Activated CD8-positive, alpha-beta memory T cell treated with anti-CD3 and anti-CD28 coated beads, Interleukin-2, amount 10 ng/mL, durations not matched to agents 7 days and 5 days (primary cell): Measurements from ENCODE around the gene ATP6V0A4. TPM values are rescaled to one million over a fixed set of nuclear protein-coding genes. Genes with fewer than 3 reads are reported as not detected.
"Not testable (repeated sequence)": the region's sequence is repeated elsewhere in the genome, so short reads cannot be mapped to it uniquely, and the experiment has no call there.

ENCODE experiments used
- ATAC-seq: fragments of 150-1000 bp; cut with Tn5 transposase; one replicate; pipeline ENCODE4 v1.10.0; 2021; ENCODE audit warnings: moderate library complexity
- CTCF ChIA-PET: fragments of 350-600 bp; sonication (Branson Sonifier 250); formaldehyde crosslinking; loops from one replicate; lab custom pipeline; 2021; ENCODE audit warnings: antibody characterized with exemption; lab: Charles Lee
- DNase-seq: peaks from one replicate; pipeline ENCODE4 v3.0.0-alpha.2; 2020
- H3K27ac Mint-ChIP-seq: one replicate; pipeline ENCODE4 v1.8.0; 2021; ENCODE audit warnings: mild to moderate bottlenecking, mixed read lengths
- H3K27me3 Mint-ChIP-seq: one replicate; pipeline ENCODE4 v1.8.0; 2021; ENCODE audit warnings: mixed read lengths
- H3K36me3 Mint-ChIP-seq: one replicate; pipeline ENCODE4 v1.8.0; 2021; ENCODE audit warnings: mild to moderate bottlenecking, mixed read lengths
- H3K4me1 Mint-ChIP-seq: one replicate; pipeline ENCODE4 v1.8.0; 2021; ENCODE audit warnings: mixed read lengths
- H3K4me3 Mint-ChIP-seq: one replicate; pipeline ENCODE4 v1.8.0; 2021; ENCODE audit warnings: mild to moderate bottlenecking, moderate library complexity, mixed read lengths
- H3K9me3 Mint-ChIP-seq: one replicate; pipeline ENCODE4 v1.8.0; 2022; ENCODE audit warnings: low read depth, mixed read lengths
- total RNA-seq, 2 experiments: library from RNA; stranded (reverse); gene quantifications; one replicate each; pipeline ENCODE4 v1.2.3, GENCODE V29; 2021

Gene ATP6V0A4
- total RNA-seq, 2 experiments from 2014 or later = not detected

DNA sequence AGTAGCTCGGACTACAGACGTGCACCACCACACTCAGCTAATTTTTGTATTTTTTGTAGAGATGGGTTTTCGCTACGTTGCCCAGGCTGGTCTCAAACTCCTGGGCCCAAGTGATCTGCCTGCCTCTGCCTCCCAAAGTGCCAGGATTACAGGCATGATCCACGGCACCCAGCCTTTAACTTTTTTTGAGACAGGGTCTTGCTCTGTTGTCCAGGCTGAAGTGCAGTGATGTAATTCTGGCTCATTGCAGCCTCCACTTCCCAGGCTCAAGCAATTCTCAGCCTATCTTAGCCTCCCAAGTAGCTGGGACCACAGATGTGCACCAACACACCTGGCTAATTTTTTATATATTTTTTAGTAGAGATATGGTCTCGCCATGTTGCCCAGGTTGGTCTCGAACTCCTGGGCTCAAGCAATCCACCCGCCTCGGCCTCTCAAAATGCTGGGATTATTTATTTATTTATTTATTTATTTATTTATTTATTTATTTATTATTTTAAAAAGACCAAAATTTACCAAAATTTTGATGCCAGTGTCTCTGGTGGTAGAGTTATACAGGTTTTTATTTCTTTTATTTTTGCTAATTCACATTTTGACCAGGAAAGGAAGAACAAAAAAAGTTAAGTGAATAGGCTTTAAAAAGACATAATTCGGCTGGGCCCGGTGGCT is 25.0 kb upstream of the ATP6V0A4 start:
- no peaks in the 10 kb centered on the region for H3K36me3 Mint-ChIP-seq
- CTCF ChIA-PET = interaction anchor here (0.7 kb wide), 1 partner anchor 524 kb away, joined by 3 read pairs; no protein-coding TSS in a partner anchor
- H3K4me1 Mint-ChIP-seq = peaks cover 8% of the 10 kb centered on the region
- H3K27ac Mint-ChIP-seq = no peak overlapping the region
- no peak for ATAC-seq
- no peak overlapping the region for H3K4me3 Mint-ChIP-seq
- DNase-seq = no peak
- peaks cover 6% of the 10 kb centered on the region for H3K27me3 Mint-ChIP-seq
- H3K9me3 Mint-ChIP-seq = no peaks in the 10 kb centered on the region

DNA sequence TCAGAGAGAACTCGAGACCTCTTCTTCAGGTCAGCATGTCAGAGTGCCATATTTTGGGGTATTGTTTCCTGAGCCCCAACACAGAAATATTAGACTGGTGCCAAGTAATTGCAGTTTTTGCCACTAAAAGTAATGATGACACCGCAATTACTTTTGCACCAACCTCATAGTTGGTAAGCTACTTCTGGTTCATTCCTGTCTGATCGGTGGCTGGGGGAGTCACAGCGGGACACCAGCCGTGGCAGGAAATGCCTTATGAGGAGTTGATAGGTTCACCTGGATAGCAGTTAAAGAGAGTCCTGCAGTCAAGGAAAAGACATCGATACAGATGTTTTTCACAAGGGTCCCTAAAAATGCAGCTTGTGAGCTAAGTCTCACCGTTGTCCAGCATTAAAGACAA is 23.9 kb upstream of the ATP6V0A4 start:
- CTCF ChIA-PET = no interaction called here
- Mint-ChIP-seq H3K36me3 (no peaks in the 10 kb centered on the region), H3K9me3 (no peaks in the 10 kb centered on the region), H3K27me3 (no peaks in the 10 kb centered on the region), H3K4me3 (no peak overlapping the region), H3K27ac (no peak overlapping the region), H3K4me1 (peaks cover 8% of the 10 kb centered on the region)
- DNase-seq = no peak
- ATAC-seq = no peak

DNA sequence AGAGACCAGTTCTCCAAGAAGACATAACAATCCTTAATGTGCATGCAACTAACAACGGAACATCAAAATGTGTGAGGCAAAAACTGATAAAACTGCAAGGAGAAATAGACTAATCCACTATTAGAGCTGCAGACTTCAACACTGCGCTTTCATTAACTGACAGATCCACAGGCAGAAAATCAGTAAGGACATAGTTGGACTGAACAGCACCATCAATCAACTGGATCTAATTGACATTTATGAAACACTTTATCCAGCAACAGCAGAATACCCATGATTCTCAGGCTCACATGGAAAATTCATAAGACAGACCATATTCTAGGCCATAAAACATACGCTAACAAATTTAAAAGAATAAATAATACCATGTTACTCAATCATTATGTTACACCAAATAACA is 21.6 kb upstream of the ATP6V0A4 start:
- Mint-ChIP-seq H3K9me3 (no peaks in the 10 kb centered on the region), H3K4me3 (no peak overlapping the region), H3K36me3 (no peaks in the 10 kb centered on the region), H3K27me3 (no peaks in the 10 kb centered on the region), H3K27ac (no peak overlapping the region), H3K4me1 (peaks cover 14% of the 10 kb centered on the region)
- DNase-seq = no peak
- no peak for ATAC-seq
- CTCF ChIA-PET = no interaction called here

DNA sequence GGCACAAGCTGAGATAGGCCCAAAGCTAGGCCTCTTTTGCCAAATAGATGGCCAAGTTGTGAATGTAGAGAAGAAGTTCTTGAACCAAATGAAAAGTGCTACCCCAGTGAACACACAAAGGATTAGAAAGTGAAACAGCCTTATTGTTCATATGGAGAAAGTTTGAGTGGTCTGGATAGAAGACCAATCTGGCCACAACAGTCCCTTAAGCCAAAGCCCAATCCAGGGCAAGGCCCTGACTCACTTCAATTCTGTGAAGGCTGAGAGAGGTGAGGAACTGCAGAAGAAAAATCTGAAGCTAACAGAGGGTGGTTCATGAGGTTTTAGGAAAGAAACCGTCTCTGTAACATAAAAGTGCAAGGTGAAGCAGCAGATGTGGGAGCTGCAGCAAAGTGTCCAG is 18.7 kb upstream of the ATP6V0A4 start:
- Mint-ChIP-seq H3K27me3 (no peaks in the 10 kb centered on the region), H3K36me3 (peaks cover 1% of the 10 kb centered on the region), H3K9me3 (no peaks in the 10 kb centered on the region), H3K27ac (peak overlapping the region; percentile 2), H3K4me3 (no peak overlapping the region), H3K4me1 (peaks cover 31% of the 10 kb centered on the region)
- DNase-seq (no peak), ATAC-seq (no peak)
- CTCF ChIA-PET = interaction anchor here (0.8 kb wide), 1 partner anchor 58 kb away, joined by 3 read pairs; no protein-coding TSS in a partner anchor

DNA sequence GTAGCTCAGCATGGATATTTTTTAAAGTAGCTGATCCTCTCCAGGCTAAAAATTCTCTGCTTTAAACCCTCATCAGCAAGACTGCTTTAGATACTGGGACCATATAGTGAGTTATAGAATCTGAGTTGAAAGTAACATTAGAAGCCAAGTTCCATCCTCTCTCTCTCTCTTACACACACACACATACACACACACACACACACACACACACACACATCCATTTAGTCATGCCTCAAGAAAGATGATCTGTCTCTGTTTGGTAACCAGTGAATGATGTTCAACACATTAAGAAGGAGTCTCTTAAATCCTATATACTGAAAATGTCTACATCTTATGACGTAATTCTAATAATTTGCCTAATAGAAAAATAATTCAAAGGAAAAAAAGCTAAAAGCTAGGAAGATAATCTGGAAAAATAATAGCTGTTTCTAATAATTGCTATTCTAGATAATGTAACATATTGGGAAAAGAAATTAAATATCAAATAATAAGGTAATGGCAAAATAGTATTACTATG is 16.9 kb upstream of the ATP6V0A4 start:
- H3K27ac Mint-ChIP-seq = peak overlapping the region; percentile 61
- CTCF ChIA-PET = interaction anchor here (1.2 kb wide), 1 partner anchor 15 kb away, joined by 4 read pairs; no protein-coding TSS in a partner anchor
- no peaks in the 10 kb centered on the region for H3K27me3 Mint-ChIP-seq
- H3K9me3 Mint-ChIP-seq = no peaks in the 10 kb centered on the region
- no peak for DNase-seq
- peaks cover 31% of the 10 kb centered on the region for H3K4me1 Mint-ChIP-seq
- no peak for ATAC-seq
- H3K4me3 Mint-ChIP-seq = no peak overlapping the region
- H3K36me3 Mint-ChIP-seq = peaks cover 1% of the 10 kb centered on the region

DNA sequence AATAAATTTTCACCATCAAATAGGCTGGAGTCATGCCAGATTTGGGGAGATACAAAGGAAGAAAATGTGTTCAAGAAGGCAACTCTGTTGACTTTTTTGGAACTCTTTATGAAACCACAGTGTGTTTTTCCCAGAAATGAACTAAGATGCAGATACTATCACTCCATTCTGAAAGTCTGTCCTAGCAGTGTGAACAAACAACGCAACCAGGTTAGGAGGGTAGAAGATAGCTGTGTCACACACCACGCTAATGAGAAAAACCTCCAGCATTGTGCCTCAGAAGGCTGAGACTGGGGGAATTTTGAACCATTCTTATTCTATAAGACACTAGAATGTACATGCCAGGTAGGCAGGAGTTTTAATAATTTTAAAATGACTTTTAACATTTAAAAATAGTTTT is 15.9 kb upstream of the ATP6V0A4 start:
- Mint-ChIP-seq H3K27ac (peak overlapping the region; percentile 61), H3K27me3 (no peaks in the 10 kb centered on the region), H3K36me3 (peaks cover 1% of the 10 kb centered on the region), H3K4me3 (no peak overlapping the region), H3K4me1 (peaks cover 31% of the 10 kb centered on the region), H3K9me3 (no peaks in the 10 kb centered on the region)
- CTCF ChIA-PET = interaction anchor here (1.2 kb wide), 1 partner anchor 14 kb away, joined by 4 read pairs; no protein-coding TSS in a partner anchor
- ATAC-seq (peak; percentile 82), DNase-seq (no peak)

DNA sequence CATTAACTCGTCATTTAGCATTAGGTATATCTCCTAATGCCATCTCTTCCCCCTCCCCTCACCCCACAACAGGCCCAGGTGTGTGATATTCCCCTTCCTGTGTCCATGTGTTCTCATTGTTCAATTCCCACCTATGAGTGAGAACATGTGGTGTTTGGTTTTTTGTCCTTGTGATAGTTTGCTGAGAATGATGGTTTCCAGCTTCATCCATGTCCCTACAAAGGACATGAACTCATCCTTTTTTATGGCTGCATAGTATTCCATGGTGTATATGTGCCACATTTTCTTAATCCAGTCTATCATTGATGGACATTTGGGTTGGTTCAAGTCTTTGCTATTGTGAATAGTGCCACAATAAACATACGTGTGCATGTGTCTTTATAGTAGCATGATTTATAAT is 13.3 kb upstream of the ATP6V0A4 start:
- H3K36me3 Mint-ChIP-seq, CTCF ChIA-PET, H3K9me3 Mint-ChIP-seq, ATAC-seq, DNase-seq, H3K27me3 Mint-ChIP-seq, H3K27ac Mint-ChIP-seq, H3K4me3 Mint-ChIP-seq: not testable (repeated sequence)
- peaks cover 25% of the 10 kb centered on the region for H3K4me1 Mint-ChIP-seq

DNA sequence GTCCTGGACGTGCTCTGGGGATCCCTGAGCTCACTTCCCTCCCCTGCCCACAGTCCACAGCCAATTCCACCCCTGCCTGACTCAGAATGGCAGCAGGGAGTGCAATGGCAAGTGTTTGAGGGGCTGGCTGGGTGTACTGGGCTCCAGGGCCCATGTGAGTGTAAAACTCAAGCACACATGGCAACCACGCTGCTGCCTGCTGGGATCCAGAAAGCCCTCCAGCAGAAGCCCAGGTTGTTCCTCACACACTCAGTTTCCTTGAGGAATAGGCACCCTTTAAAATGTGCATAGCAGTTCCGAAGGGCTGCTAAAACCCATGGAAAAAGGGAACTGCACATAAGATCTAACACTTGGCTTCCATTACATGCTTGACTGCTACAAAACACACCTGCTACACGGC is 11.3 kb upstream of the ATP6V0A4 start:
- Mint-ChIP-seq H3K4me3 (no peak overlapping the region), H3K4me1 (peaks cover 16% of the 10 kb centered on the region), H3K27me3 (peaks cover 4% of the 10 kb centered on the region), H3K9me3 (no peaks in the 10 kb centered on the region), H3K36me3 (peaks cover 1% of the 10 kb centered on the region), H3K27ac (no peak overlapping the region)
- ATAC-seq (no peak), DNase-seq (no peak)
- CTCF ChIA-PET = no interaction called here

DNA sequence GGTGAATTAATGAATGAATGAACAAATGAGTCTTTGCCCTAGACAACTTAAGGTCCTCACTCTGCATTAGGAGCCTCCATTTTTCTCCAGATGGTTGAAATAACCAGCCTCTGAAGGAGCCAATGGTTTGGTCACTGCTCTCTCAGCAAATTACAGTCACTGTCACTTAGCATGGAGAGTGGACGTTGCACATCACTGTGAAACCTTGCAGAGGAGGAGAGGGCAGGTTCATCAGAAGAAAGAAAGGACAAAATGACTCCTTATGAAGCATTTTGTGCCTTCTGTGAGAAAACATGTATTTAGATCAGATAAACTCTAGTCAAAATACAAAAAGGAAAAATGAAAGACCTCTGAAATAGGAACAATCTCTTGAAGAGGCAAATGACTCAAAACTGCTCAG is 6.6 kb upstream of the ATP6V0A4 start:
- Mint-ChIP-seq H3K4me1 (peaks cover 3% of the 10 kb centered on the region), H3K9me3 (no peaks in the 10 kb centered on the region), H3K4me3 (no peak overlapping the region), H3K27ac (no peak overlapping the region), H3K27me3 (peaks cover 7% of the 10 kb centered on the region), H3K36me3 (no peaks in the 10 kb centered on the region)
- DNase-seq = no peak
- ATAC-seq = no peak
- CTCF ChIA-PET = no interaction called here

DNA sequence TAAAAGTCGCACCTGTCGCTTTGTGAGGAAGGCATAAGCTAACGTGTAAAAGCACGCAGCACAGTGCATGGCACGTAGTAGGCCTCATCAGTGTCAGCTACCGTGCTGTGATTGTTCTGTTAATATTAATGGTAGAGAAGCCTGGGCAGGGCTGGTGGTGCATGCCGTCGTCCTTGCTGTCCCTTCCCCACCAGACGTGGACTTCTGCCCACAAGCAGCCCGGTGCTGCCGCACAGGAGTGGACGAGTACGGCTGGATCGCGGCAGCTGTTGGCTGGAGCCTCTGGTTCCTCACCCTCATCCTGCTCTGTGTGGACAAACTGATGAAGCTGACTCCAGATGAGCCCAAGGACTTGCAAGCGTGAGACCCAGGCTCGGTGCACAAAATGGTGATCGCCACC is 4.7 kb upstream of the ATP6V0A4 start:
- Mint-ChIP-seq H3K9me3 (no peaks in the 10 kb centered on the region), H3K27ac (no peak overlapping the region), H3K36me3 (no peaks in the 10 kb centered on the region), H3K4me3 (no peak overlapping the region), H3K4me1 (peaks cover 7% of the 10 kb centered on the region), H3K27me3 (peaks cover 12% of the 10 kb centered on the region)
- CTCF ChIA-PET = no interaction called here
- DNase-seq = no peak
- no peak for ATAC-seq

DNA sequence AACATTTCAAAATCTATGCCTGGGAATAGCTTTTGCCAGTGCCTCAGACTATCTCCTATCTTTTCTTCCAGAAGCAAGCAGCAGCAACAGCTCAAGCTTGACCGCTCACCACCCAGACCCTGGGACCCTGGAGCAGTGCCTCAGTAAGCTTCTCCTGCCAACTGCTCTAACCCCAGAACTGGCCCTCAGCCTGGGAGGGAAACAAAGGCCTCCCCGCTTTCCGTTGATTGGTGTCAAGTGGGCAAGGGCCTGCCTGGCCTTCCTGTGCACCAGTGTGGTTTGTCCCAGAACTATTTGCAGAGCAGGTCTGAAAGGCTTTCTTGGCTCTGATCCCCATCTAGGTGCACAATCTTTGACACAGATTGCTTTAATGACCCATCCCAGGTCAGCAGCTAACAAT is 3.3 kb upstream of the ATP6V0A4 start:
- Mint-ChIP-seq H3K27me3 (peaks cover 12% of the 10 kb centered on the region), H3K9me3 (no peaks in the 10 kb centered on the region), H3K36me3 (no peaks in the 10 kb centered on the region), H3K27ac (no peak overlapping the region), H3K4me1 (peaks cover 11% of the 10 kb centered on the region), H3K4me3 (no peak overlapping the region)
- no peak for DNase-seq
- ATAC-seq = no peak
- CTCF ChIA-PET = interaction anchor here (1.1 to 1.5 kb wide), 2 partner anchors 13 to 640 kb away, joined by 3 to 4 read pairs; no protein-coding TSS in a partner anchor

DNA sequence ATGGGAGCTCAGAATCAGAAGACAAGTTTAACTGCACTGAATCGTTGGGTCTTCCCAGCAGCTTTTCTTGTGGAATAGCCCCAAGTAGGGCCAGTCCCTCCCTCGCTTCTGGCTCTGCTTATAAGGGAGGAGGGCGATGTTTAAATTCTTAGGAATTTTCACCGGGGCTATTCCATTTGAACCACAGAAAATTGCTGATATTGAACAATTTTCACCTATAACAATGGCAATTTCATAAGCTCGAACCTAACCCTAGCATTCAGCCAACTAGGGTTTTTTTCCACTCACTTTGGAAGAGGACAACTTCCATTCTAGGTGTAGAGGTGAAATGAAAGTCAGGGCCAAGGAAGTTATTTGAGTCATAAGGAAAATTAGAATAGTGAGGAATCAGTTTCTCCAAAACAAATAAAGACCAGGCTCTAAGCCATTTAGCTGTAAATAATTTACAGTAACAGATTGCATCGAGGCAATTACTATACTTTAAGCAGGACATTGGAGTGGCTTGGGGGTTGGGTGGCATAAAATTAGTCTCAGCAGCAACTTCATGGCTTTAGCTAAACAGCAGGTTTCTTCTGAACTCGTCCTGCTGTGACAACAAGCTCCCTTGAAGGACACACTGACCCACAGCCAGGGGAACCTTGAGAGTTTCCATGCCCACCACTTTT is 1.5 kb upstream of the ATP6V0A4 start:
- DNase-seq (no peak), ATAC-seq (no peak)
- Mint-ChIP-seq H3K27me3 (peaks cover 8% of the 10 kb centered on the region), H3K36me3 (no peaks in the 10 kb centered on the region), H3K9me3 (no peaks in the 10 kb centered on the region), H3K4me1 (peaks cover 10% of the 10 kb centered on the region), H3K27ac (no peak overlapping the region), H3K4me3 (no peak overlapping the region)
- CTCF ChIA-PET = interaction anchor here (1.5 kb wide), 1 partner anchor 15 kb away, joined by 4 read pairs; no protein-coding TSS in a partner anchor

DNA sequence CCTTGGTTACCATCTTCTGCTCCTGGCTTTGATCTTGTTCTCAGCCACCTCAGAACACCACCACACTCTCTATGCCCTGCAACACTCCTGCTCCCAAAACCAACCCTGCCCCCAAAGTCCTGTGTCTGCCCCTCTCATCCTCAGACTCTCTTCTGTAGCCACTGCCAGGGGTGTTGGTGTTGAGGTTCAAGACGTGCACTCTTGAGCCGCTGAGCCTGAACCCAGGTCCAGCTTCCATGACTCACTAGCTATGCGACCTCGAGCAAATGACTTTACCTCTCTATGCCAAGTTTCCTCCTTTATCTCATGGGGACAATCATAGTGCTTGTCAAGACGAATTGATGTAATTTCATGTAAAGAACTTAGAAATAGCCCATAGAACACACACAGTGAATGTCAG is 840 bp upstream of the ATP6V0A4 start:
- CTCF ChIA-PET = no interaction called here
- Mint-ChIP-seq H3K4me3 (no peak overlapping the region), H3K27me3 (peaks cover 8% of the 10 kb centered on the region), H3K4me1 (peaks cover 12% of the 10 kb centered on the region), H3K36me3 (no peaks in the 10 kb centered on the region), H3K9me3 (no peaks in the 10 kb centered on the region), H3K27ac (no peak overlapping the region)
- ATAC-seq (no peak), DNase-seq (no peak)

DNA sequence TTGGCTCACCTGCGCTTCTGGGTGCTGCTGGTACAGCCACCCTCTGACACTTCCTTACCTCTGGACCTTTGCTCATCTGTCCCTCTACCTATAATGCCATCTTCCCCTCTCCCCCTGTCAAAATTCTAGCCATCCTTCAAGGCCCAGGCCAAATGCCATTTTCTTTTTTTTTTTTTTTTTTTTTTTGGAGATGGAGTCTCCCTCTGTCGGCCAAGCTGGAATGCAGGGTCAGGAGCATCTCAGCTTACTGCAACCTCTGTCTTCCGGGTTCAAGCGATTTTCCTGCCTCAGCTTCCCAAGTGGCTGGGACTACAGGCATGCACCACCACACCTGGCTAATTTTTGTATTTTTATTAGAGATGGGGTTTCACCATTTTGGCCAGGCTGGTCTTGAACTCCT is 950 bp downstream of the ATP6V0A4 start:
- DNase-seq, ATAC-seq, H3K9me3 Mint-ChIP-seq, H3K36me3 Mint-ChIP-seq, CTCF ChIA-PET, H3K4me3 Mint-ChIP-seq, H3K27ac Mint-ChIP-seq: not testable (repeated sequence)
- H3K27me3 Mint-ChIP-seq = peaks cover 14% of the 10 kb centered on the region
- peaks cover 12% of the 10 kb centered on the region for H3K4me1 Mint-ChIP-seq
